ENCODE measurements around the gene GPR55.

DNA sequence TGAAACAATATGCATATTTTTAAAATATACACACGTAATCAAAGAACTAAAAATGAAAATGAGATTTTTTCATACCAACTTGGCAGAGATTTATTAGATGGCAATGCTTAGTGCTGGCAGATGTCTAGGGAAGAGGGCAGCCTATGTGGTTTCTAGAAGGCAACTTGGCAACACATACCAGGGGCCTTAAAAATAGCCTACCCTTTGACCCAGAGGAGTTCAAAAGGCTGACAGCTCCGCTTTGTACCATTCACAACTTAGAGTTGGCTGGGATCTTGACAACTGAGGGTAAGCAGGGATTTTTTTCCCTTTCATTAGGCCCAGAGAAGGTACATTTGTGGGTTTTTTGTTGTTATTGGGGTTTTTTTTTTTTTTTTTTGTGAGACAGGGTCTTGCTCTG lies 26.4 kb upstream of the GPR55 start:
- TF ChIP-seq, protein P1, sequence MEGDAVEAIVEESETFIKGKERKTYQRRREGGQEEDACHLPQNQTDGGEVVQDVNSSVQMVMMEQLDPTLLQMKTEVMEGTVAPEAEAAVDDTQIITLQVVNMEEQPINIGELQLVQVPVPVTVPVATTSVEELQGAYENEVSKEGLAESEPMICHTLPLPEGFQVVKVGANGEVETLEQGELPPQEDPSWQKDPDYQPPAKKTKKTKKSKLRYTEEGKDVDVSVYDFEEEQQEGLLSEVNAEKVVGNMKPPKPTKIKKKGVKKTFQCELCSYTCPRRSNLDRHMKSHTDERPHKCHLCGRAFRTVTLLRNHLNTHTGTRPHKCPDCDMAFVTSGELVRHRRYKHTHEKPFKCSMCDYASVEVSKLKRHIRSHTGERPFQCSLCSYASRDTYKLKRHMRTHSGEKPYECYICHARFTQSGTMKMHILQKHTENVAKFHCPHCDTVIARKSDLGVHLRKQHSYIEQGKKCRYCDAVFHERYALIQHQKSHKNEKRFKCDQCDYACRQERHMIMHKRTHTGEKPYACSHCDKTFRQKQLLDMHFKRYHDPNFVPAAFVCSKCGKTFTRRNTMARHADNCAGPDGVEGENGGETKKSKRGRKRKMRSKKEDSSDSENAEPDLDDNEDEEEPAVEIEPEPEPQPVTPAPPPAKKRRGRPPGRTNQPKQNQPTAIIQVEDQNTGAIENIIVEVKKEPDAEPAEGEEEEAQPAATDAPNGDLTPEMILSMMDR (IDR thresholded peaks at IDR 0.05; ENCODE audit: insufficient read depth, low read length) = no peak
- TF ChIP-seq GABPA (IDR thresholded peaks at IDR 0.05; ENCODE audit: low read depth) (no peak), POLR2AphosphoS5 (IDR thresholded peaks at IDR 0.05; ENCODE audit: low read depth) (no peak)
- TF ChIP-seq, protein P2, sequence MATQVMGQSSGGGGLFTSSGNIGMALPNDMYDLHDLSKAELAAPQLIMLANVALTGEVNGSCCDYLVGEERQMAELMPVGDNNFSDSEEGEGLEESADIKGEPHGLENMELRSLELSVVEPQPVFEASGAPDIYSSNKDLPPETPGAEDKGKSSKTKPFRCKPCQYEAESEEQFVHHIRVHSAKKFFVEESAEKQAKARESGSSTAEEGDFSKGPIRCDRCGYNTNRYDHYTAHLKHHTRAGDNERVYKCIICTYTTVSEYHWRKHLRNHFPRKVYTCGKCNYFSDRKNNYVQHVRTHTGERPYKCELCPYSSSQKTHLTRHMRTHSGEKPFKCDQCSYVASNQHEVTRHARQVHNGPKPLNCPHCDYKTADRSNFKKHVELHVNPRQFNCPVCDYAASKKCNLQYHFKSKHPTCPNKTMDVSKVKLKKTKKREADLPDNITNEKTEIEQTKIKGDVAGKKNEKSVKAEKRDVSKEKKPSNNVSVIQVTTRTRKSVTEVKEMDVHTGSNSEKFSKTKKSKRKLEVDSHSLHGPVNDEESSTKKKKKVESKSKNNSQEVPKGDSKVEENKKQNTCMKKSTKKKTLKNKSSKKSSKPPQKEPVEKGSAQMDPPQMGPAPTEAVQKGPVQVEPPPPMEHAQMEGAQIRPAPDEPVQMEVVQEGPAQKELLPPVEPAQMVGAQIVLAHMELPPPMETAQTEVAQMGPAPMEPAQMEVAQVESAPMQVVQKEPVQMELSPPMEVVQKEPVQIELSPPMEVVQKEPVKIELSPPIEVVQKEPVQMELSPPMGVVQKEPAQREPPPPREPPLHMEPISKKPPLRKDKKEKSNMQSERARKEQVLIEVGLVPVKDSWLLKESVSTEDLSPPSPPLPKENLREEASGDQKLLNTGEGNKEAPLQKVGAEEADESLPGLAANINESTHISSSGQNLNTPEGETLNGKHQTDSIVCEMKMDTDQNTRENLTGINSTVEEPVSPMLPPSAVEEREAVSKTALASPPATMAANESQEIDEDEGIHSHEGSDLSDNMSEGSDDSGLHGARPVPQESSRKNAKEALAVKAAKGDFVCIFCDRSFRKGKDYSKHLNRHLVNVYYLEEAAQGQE (IDR thresholded peaks at IDR 0.05; ENCODE audit: insufficient replicate concordance, low read depth) = no peak

All from HL-60 (cell line).